ENCODE data around the gene NDUFV3.

NDUFV3 gene

DNA sequence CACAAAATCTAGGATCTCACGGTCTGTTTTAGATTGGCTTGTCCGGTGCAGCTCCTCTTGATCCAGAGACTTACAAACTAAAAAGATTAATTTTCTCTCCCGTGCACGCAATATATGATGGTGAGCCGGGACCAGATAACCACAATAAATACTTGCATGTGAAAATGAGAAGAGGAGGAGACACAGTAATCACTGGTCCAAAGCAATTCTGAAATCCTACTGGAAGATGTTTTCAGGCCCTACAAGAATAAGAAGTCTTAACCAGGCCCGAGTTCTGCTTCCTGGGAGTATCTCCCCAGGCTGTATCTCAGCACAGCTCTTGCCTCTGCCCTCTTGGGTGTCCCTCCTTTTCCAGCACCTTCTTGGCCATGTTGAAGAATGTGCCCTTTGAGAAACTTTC lies 12.8 kb upstream of the NDUFV3 start:
- no peak overlapping the region for H3K4ac ChIP-seq (ENCODE audit: low read length)
- no peak overlapping the region for H2AFZ ChIP-seq (ENCODE audit: low read length)

DNA sequence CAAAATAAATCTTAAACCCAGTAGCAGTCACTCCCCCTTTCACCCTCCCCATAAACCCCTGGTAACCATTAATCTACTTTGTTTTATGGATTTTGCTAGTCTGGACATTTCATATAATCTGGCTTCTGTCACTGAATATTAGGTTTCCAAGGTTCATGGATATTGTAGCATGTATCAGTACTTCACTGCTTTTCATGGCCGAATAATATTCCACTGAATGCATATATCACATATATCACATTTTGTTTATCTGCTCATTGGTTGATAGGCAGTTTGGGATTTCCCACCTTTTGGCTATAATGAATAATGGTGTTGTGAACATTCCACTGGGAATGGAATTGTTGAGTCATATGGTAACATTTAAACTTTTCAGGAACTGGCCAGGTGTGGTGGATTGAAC lies 9.2 kb upstream of the NDUFV3 start:
- Histone ChIP-seq H3K27me3 (ENCODE audit: control insufficient read depth in 3 of 3, insufficient read depth in 3 of 3, low read depth in 1 of 3, low read length in 3 of 3) (no peaks in the 10 kb centered on the region), H2BK120ac (ENCODE audit: low read depth, low read length) (no peak overlapping the region), H3K4me1 (ENCODE audit: control insufficient read depth in 2 of 2, insufficient read depth in 1 of 2, low read depth in 1 of 2, low read length in 2 of 2) (peaks cover 0 to 3% of the 10 kb centered on the region in 2 donors), H4K91ac (ENCODE audit: low read depth, low read length, poor library complexity) (no peak overlapping the region), H2BK5ac (ENCODE audit: low read length) (no peak overlapping the region), H3K4ac (ENCODE audit: low read length) (no peak overlapping the region), H3K79me1 (ENCODE audit: low read depth, low read length) (no peaks in the 10 kb centered on the region), H2AFZ (ENCODE audit: low read length) (no peak overlapping the region), H2BK12ac (ENCODE audit: low read length) (no peak overlapping the region), H3K18ac (ENCODE audit: low read length) (no peak overlapping the region), H3K4me3 (ENCODE audit: low read length in 2 of 2) (no peak overlapping the region), H3K9ac (ENCODE audit: low read depth, low read length, poor library complexity) (no peak overlapping the region), H4K8ac (ENCODE audit: low read depth, low read length) (no peak overlapping the region), H3K23ac (ENCODE audit: low read depth, low read length, poor library complexity) (no peak overlapping the region), H2BK15ac (ENCODE audit: low read length) (no peak overlapping the region), H3K27ac (replicated peaks; ENCODE audit: low read length) (no peak overlapping the region), H3K4me2 (ENCODE audit: insufficient read depth, low read length, poor library complexity, severe bottlenecking) (no peak overlapping the region), H2AK5ac (ENCODE audit: low read depth, low read length) (no peak overlapping the region), H3K14ac (ENCODE audit: low read length) (no peak overlapping the region), H3K9me3 (replicated peaks in 1 of 2; ENCODE audit: control insufficient read depth in 2 of 2, insufficient read depth in 1 of 2, low read depth in 1 of 2, low read length in 2 of 2) (peaks cover 0 to 2% of the 10 kb centered on the region in 2 donors), H3K36me3 (replicated peaks in 1 of 2; ENCODE audit: control insufficient read depth in 2 of 2, insufficient read depth in 2 of 2, low read length in 2 of 2) (no peaks in the 10 kb centered on the region)
- WGBS, 2 donors (ENCODE audit: extremely low coverage in 2 of 2, insufficient read length in 2 of 2, insufficient replicate concordance in 1 of 2), result no CpG with 5 or more reads among the region's 1 CpG
- DNase-seq (ENCODE audit: low spot score), result no peak

More for the DNA sequence above, 12.8 kb upstream of the NDUFV3 start:
- peaks cover 0 to 2% of the 10 kb centered on the region in 2 donors for H3K9me3 ChIP-seq (replicated peaks in 1 of 2; ENCODE audit: control insufficient read depth in 2 of 2, insufficient read depth in 1 of 2, low read depth in 1 of 2, low read length in 2 of 2)
- no peak overlapping the region for H2BK5ac ChIP-seq (ENCODE audit: low read length)
- no peak overlapping the region for H3K14ac ChIP-seq (ENCODE audit: low read length)
- peak overlapping the region; percentile 78 for H3K4me2 ChIP-seq (ENCODE audit: insufficient read depth, low read length, poor library complexity, severe bottlenecking)
- no peak overlapping the region for H2AK5ac ChIP-seq (ENCODE audit: low read depth, low read length)
- H3K27me3 ChIP-seq (ENCODE audit: control insufficient read depth in 3 of 3, insufficient read depth in 3 of 3, low read depth in 1 of 3, low read length in 3 of 3), result no peaks in the 10 kb centered on the region
- no peak overlapping the region for H4K8ac ChIP-seq (ENCODE audit: low read depth, low read length)
- no CpG with 5 or more reads among the region's 6 CpGs for WGBS, 2 donors (ENCODE audit: extremely low coverage in 2 of 2, insufficient read length in 2 of 2, insufficient replicate concordance in 1 of 2)
- H3K4me1 ChIP-seq (ENCODE audit: control insufficient read depth in 2 of 2, insufficient read depth in 1 of 2, low read depth in 1 of 2, low read length in 2 of 2), result peaks cover 3 to 5% of the 10 kb centered on the region in 2 donors
- H3K18ac ChIP-seq (ENCODE audit: low read length), result no peak overlapping the region
- no peak overlapping the region for H2BK120ac ChIP-seq (ENCODE audit: low read depth, low read length)
- DNase-seq (ENCODE audit: low spot score), result no peak
- no peak overlapping the region for H3K9ac ChIP-seq (ENCODE audit: low read depth, low read length, poor library complexity)
- H2BK12ac ChIP-seq (ENCODE audit: low read length), result no peak overlapping the region
- peaks cover 5 to 15% of the 10 kb centered on the region in 2 donors for H3K36me3 ChIP-seq (replicated peaks in 1 of 2; ENCODE audit: control insufficient read depth in 2 of 2, insufficient read depth in 2 of 2, low read length in 2 of 2)
- no peak overlapping the region for H4K91ac ChIP-seq (ENCODE audit: low read depth, low read length, poor library complexity)
- H3K79me1 ChIP-seq (ENCODE audit: low read depth, low read length), result peaks cover 2% of the 10 kb centered on the region
- peak overlapping the region in 1 of 2 donors; percentile 71 for H3K4me3 ChIP-seq (ENCODE audit: low read length in 2 of 2)
- no peak overlapping the region for H3K23ac ChIP-seq (ENCODE audit: low read depth, low read length, poor library complexity)
- no peak overlapping the region for H2BK15ac ChIP-seq (ENCODE audit: low read length)
- no peak overlapping the region for H3K27ac ChIP-seq (replicated peaks; ENCODE audit: low read length)

DNA sequence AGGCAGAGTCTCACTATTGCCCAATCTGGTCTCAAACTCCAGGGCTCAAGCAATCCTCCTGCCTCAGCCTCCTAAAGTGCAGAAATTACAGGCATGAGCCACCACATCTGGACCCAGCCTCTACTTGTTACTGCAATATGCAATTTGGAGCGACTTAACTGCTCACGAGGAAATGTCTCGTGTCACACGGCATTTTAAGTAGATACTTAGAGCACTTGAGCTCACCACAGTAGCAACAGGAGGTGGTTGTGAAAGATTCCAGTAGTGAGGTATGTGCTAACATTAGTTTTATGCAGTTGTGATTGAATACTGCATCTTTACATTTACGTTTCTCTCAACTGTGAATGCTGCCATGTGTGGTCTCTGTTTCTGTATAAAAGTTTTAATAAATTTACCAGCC lies 5.8 kb upstream of the NDUFV3 start:
- Histone ChIP-seq H2BK12ac (ENCODE audit: low read length) (no peak overlapping the region), H2BK5ac (ENCODE audit: low read length) (no peak overlapping the region), H2AFZ (ENCODE audit: low read length) (no peak overlapping the region), H2BK15ac (ENCODE audit: low read length) (no peak overlapping the region), H2BK120ac (ENCODE audit: low read depth, low read length) (no peak overlapping the region), H2AK5ac (ENCODE audit: low read depth, low read length) (no peak overlapping the region), H3K79me1 (ENCODE audit: low read depth, low read length) (no peaks in the 10 kb centered on the region), H3K18ac (ENCODE audit: low read length) (no peak overlapping the region), H3K27ac (replicated peaks; ENCODE audit: low read length) (no peak overlapping the region), H3K4me1 (ENCODE audit: control insufficient read depth in 2 of 2, insufficient read depth in 1 of 2, low read depth in 1 of 2, low read length in 2 of 2) (peaks cover under 1% of the 10 kb centered on the region in 2 donors), H3K9me3 (replicated peaks in 1 of 2; ENCODE audit: control insufficient read depth in 2 of 2, insufficient read depth in 1 of 2, low read depth in 1 of 2, low read length in 2 of 2) (no peaks in the 10 kb centered on the region), H3K4me3 (ENCODE audit: low read length in 2 of 2) (no peak overlapping the region), H3K9ac (ENCODE audit: low read depth, low read length, poor library complexity) (no peak overlapping the region), H3K23ac (ENCODE audit: low read depth, low read length, poor library complexity) (no peak overlapping the region), H3K4ac (ENCODE audit: low read length) (no peak overlapping the region), H3K27me3 (ENCODE audit: control insufficient read depth in 3 of 3, insufficient read depth in 3 of 3, low read depth in 1 of 3, low read length in 3 of 3) (no peaks in the 10 kb centered on the region), H3K36me3 (replicated peaks in 1 of 2; ENCODE audit: control insufficient read depth in 2 of 2, insufficient read depth in 2 of 2, low read length in 2 of 2) (no peaks in the 10 kb centered on the region), H3K4me2 (ENCODE audit: insufficient read depth, low read length, poor library complexity, severe bottlenecking) (no peak overlapping the region), H3K14ac (ENCODE audit: low read length) (no peak overlapping the region), H4K91ac (ENCODE audit: low read depth, low read length, poor library complexity) (no peak overlapping the region), H4K8ac (ENCODE audit: low read depth, low read length) (no peak overlapping the region)
- whole genome bisulfite sequencing, 2 donors (ENCODE audit: extremely low coverage in 2 of 2, insufficient read length in 2 of 2, insufficient replicate concordance in 1 of 2), result no CpG with 5 or more reads among the region's 5 CpGs
- no peak for DNase-seq (ENCODE audit: low spot score)

DNA sequence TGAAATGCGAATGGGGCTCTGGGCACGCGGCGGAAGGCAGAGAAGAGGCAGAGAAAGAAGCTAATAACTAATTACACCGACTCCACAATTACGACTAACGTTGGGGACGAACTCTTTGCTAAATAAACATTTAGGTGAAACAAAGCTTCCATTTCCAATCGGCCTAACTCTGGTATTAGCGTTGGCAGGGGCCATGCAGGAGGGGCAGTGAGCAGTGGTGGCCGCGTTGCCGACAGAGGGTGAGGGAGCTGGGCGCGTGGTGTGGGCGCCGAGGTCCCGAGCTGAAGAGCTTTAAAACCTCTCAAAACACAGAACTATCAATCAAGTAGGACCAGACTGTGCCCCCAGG lies 553 bp upstream of the NDUFV3 start:
- Histone ChIP-seq H3K4me1 (ENCODE audit: control insufficient read depth in 2 of 2, insufficient read depth in 1 of 2, low read depth in 1 of 2, low read length in 2 of 2) (peaks cover 3 to 4% of the 10 kb centered on the region in 2 donors), H3K36me3 (replicated peaks in 1 of 2; ENCODE audit: control insufficient read depth in 2 of 2, insufficient read depth in 2 of 2, low read length in 2 of 2) (peaks cover 3 to 20% of the 10 kb centered on the region in 2 donors), H2BK12ac (ENCODE audit: low read length) (no peak overlapping the region), H3K14ac (ENCODE audit: low read length) (peak overlapping the region; percentile 59), H2BK120ac (ENCODE audit: low read depth, low read length) (no peak overlapping the region), H2AK5ac (ENCODE audit: low read depth, low read length) (peak overlapping the region; percentile 47), H3K79me1 (ENCODE audit: low read depth, low read length) (no peaks in the 10 kb centered on the region), H3K4me3 (ENCODE audit: low read length in 2 of 2) (peak overlapping the region; percentile 63 to 79), H2AFZ (ENCODE audit: low read length) (peak overlapping the region; percentile 89), H3K27ac (replicated peaks; ENCODE audit: low read length) (peak overlapping the region; percentile 50), H3K9ac (ENCODE audit: low read depth, low read length, poor library complexity) (peak overlapping the region; percentile 76), H3K27me3 (ENCODE audit: control insufficient read depth in 3 of 3, insufficient read depth in 3 of 3, low read depth in 1 of 3, low read length in 3 of 3) (no peaks in the 10 kb centered on the region), H4K8ac (ENCODE audit: low read depth, low read length) (peak overlapping the region; percentile 99), H2BK5ac (ENCODE audit: low read length) (no peak overlapping the region), H3K4ac (ENCODE audit: low read length) (no peak overlapping the region), H3K18ac (ENCODE audit: low read length) (peak overlapping the region; percentile 95), H2BK15ac (ENCODE audit: low read length) (peak overlapping the region; percentile 32), H3K4me2 (ENCODE audit: insufficient read depth, low read length, poor library complexity, severe bottlenecking) (peak overlapping the region; percentile 76), H3K23ac (ENCODE audit: low read depth, low read length, poor library complexity) (peak overlapping the region; percentile 99), H3K9me3 (replicated peaks in 1 of 2; ENCODE audit: control insufficient read depth in 2 of 2, insufficient read depth in 1 of 2, low read depth in 1 of 2, low read length in 2 of 2) (no peaks in the 10 kb centered on the region), H4K91ac (ENCODE audit: low read depth, low read length, poor library complexity) (no peak overlapping the region)
- WGBS, 2 donors (ENCODE audit: extremely low coverage in 2 of 2, insufficient read length in 2 of 2, insufficient replicate concordance in 1 of 2), result no CpG with 5 or more reads among the region's 18 CpGs
- DNase-seq (ENCODE audit: low spot score), result peak; percentile 5
